ENCODE data around the gene TRIM32.

TRIM32 gene

DNA sequence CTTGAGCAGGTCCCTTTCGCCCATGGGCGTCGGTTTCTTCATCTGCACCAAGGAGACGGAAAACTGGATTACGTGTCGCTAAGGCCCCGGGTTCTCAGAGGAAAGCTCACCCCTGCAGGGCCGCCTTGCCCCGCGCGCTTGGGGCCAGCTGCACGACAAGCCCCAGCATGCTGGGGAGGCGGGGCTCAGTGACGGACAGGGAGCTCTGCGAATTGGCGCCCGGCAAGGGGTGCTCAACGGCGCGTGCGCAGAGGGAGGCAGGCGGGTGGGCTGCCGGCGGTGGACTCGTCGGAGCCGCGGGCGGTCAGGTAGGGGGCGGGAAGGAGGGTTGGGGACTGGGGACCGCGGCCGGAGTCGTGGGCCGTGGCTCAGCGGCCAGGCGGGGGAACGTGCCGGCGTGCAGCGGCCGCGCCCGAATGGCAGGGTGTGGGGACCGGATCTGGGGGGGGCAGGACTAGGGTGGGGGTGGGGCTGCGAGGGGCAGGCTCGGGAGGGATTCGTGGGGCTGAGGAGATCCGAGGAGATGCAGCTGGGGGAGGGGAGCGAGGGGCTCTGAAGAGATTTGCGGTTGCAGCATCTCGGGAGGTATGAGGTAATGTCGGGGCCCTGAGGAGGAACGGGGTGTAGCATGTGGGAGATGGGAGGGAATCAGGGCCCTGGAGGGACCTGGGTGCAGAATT is at the start of gene TRIM32:
TRIM32 (plus strand) TSS at position 232 of the 680 bp plus-strand sequence. CDS start 10,438 bp downstream, outside the sequence.
- peaks cover 46% of the 10 kb centered on the region for H3K4me1 Mint-ChIP-seq (ENCODE audit: low read depth)
- H3K9me3 Mint-ChIP-seq: peaks cover 5% of the 10 kb centered on the region
- peak within 1 kb of the TSS; percentile 86 for H3K27ac Mint-ChIP-seq
- peak within 1 kb of the TSS; percentile 92 for H3K4me3 Mint-ChIP-seq
- no peaks in the 10 kb centered on the region for H3K27me3 Mint-ChIP-seq (ENCODE audit: low read depth)
- peaks cover 4% of the 10 kb centered on the region for H3K36me3 Mint-ChIP-seq (ENCODE audit: low read depth)

DNA sequence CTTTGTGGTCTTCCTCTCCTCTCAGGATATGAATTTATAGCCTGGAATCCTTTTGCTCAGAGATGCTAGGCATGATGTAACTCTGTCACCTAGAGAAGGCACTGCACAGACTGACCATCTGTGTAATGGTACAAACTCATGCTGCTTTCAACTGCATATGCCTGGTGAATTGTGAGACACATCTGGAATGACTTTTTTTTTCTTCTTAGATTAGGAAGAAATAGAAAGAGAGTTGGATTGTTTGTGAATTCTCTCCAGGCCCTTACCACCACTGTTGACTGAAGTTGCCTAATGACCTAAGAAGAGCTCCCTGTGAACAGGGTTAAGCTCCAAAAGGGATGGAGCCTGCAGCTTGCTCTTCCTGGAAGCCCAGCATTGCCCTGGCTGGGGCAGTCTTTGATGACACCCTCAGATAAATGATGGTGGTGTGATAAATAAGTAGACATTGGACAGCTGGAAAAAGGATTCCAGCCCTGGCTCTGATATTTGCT is 47.8 kb upstream of the TRIM32 start:
- Mint-ChIP-seq H3K4me1 (ENCODE audit: low read depth) (no peaks in the 10 kb centered on the region), H3K9me3 (no peaks in the 10 kb centered on the region), H3K27ac (no peak overlapping the region), H3K36me3 (ENCODE audit: low read depth) (no peaks in the 10 kb centered on the region), H3K4me3 (no peak overlapping the region), H3K27me3 (ENCODE audit: low read depth) (no peaks in the 10 kb centered on the region)

GRCh38 chr9:116641292-116642059 is 45.6 kb upstream of the TRIM32 start:
- H3K4me1 Mint-ChIP-seq (ENCODE audit: low read depth): no peaks in the 10 kb centered on the region
- H3K4me3 Mint-ChIP-seq: no peak overlapping the region
- H3K36me3 Mint-ChIP-seq (ENCODE audit: low read depth): no peaks in the 10 kb centered on the region
- no peak overlapping the region for H3K27ac Mint-ChIP-seq
- no peaks in the 10 kb centered on the region for H3K27me3 Mint-ChIP-seq (ENCODE audit: low read depth)
- H3K9me3 Mint-ChIP-seq: no peaks in the 10 kb centered on the region

GRCh38 chr9:116643691-116644090 is 43.4 kb upstream of the TRIM32 start:
- Mint-ChIP-seq H3K4me3 (no peak overlapping the region), H3K9me3 (no peaks in the 10 kb centered on the region)

GRCh38 chr9:116644091-116644688 is 42.9 kb upstream of the TRIM32 start:
- H3K27ac Mint-ChIP-seq: no peak overlapping the region
- H3K4me1 Mint-ChIP-seq (ENCODE audit: low read depth): no peaks in the 10 kb centered on the region
- no peaks in the 10 kb centered on the region for H3K9me3 Mint-ChIP-seq
- H3K36me3 Mint-ChIP-seq (ENCODE audit: low read depth): no peaks in the 10 kb centered on the region
- no peak overlapping the region for H3K4me3 Mint-ChIP-seq
- H3K27me3 Mint-ChIP-seq (ENCODE audit: low read depth): no peaks in the 10 kb centered on the region

More at GRCh38 chr9:116643691-116644090, 43.4 kb upstream of the TRIM32 start:
- H3K27ac Mint-ChIP-seq: no peak overlapping the region
- H3K36me3 Mint-ChIP-seq (ENCODE audit: low read depth): no peaks in the 10 kb centered on the region
- H3K27me3 Mint-ChIP-seq (ENCODE audit: low read depth): no peaks in the 10 kb centered on the region
- H3K4me1 Mint-ChIP-seq (ENCODE audit: low read depth): no peaks in the 10 kb centered on the region

GRCh38 chr9:116646661-116647514 is 40.2 kb upstream of the TRIM32 start:
- Mint-ChIP-seq H3K27me3 (ENCODE audit: low read depth) (no peaks in the 10 kb centered on the region), H3K9me3 (no peaks in the 10 kb centered on the region), H3K36me3 (ENCODE audit: low read depth) (no peaks in the 10 kb centered on the region), H3K27ac (no peak overlapping the region), H3K4me3 (no peak overlapping the region), H3K4me1 (ENCODE audit: low read depth) (no peaks in the 10 kb centered on the region)

- Mint-ChIP-seq H3K36me3 (ENCODE audit: low read depth) (no peaks in the 10 kb centered on the region), H3K4me3 (no peak overlapping the region), H3K27ac (no peak overlapping the region), H3K9me3 (no peaks in the 10 kb centered on the region), H3K27me3 (ENCODE audit: low read depth) (no peaks in the 10 kb centered on the region), H3K4me1 (ENCODE audit: low read depth) (no peaks in the 10 kb centered on the region)
Observed at GRCh38 chr9:116647515-116647809, 39.6 kb upstream of the TRIM32 start.

- Mint-ChIP-seq H3K36me3 (ENCODE audit: low read depth) (no peaks in the 10 kb centered on the region), H3K27me3 (ENCODE audit: low read depth) (no peaks in the 10 kb centered on the region), H3K9me3 (no peaks in the 10 kb centered on the region), H3K4me3 (no peak overlapping the region), H3K4me1 (ENCODE audit: low read depth) (no peaks in the 10 kb centered on the region), H3K27ac (no peak overlapping the region)
Observed at GRCh38 chr9:116653348-116654058, 33.6 kb upstream of the TRIM32 start.

DNA sequence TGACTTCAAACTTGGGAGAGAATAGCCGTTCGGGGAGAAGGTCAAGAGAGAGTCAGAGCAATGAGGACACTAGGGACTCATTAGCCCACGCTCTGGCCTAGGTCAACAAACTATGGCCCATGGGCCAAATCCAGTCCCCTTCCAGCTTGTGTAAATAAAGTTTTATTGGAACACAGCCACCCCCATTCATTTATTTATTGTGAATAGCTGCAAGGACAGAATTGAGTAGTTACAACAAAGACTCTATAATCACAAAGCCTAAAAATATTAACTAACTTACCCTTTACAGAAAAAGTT is 33.1 kb upstream of the TRIM32 start:
- Mint-ChIP-seq H3K27me3 (ENCODE audit: low read depth) (no peaks in the 10 kb centered on the region), H3K36me3 (ENCODE audit: low read depth) (no peaks in the 10 kb centered on the region), H3K9me3 (no peaks in the 10 kb centered on the region), H3K4me1 (ENCODE audit: low read depth) (no peaks in the 10 kb centered on the region), H3K4me3 (no peak overlapping the region), H3K27ac (no peak overlapping the region)

DNA sequence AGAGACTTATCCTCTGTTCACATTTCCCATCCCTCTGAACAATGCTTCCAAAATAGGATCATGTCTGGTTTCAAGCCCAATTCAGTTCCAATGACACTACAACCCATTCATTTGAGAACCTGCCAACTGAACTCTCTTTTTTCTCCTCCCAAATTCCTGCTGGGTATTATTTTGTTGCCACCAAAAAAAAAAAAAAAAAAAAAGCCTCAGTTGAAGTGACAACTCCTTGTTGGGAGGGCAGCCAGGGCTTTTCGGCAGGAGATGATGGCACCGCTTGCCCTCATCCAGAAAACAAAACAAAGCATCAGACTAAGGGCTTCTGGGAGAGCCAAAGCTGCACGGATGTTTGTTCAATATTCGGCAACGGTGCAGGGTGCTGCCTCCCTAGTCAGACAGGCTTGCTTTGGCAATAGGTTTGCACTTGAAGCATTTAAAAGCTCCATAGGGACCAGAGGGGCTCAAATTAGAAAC is 30.6 kb upstream of the TRIM32 start:
- Mint-ChIP-seq H3K4me1 (ENCODE audit: low read depth) (no peaks in the 10 kb centered on the region), H3K27ac (no peak overlapping the region), H3K4me3 (no peak overlapping the region), H3K27me3 (ENCODE audit: low read depth) (no peaks in the 10 kb centered on the region), H3K36me3 (ENCODE audit: low read depth) (no peaks in the 10 kb centered on the region), H3K9me3 (no peaks in the 10 kb centered on the region)

DNA sequence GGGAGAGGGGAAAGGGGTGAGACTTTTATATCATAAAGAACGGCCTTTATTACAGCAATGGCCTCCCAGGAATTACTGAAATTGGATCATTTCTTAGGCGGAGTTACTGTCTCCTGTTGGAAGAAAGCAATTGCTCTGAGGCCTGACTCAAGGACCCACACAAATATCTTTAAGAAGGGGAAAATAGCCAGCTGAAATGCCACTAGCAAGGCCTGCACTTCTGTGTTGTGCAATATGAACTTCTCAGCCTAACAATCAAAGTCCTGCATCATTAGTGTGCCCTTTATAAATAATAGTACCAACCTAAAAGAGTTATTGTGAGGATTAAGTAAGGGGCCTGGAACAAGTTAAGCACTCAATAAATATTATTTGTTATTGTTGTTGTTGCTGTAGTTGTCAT is 30.1 kb upstream of the TRIM32 start:
- Mint-ChIP-seq H3K4me3 (no peak overlapping the region), H3K9me3 (no peaks in the 10 kb centered on the region), H3K36me3 (ENCODE audit: low read depth) (no peaks in the 10 kb centered on the region), H3K4me1 (ENCODE audit: low read depth) (no peaks in the 10 kb centered on the region), H3K27ac (no peak overlapping the region), H3K27me3 (ENCODE audit: low read depth) (no peaks in the 10 kb centered on the region)

- Mint-ChIP-seq H3K27ac (no peak overlapping the region), H3K4me1 (ENCODE audit: low read depth) (no peaks in the 10 kb centered on the region), H3K9me3 (no peaks in the 10 kb centered on the region), H3K36me3 (ENCODE audit: low read depth) (no peaks in the 10 kb centered on the region), H3K27me3 (ENCODE audit: low read depth) (no peaks in the 10 kb centered on the region), H3K4me3 (no peak overlapping the region)
Observed at GRCh38 chr9:116658265-116658664, 28.8 kb upstream of the TRIM32 start.

DNA sequence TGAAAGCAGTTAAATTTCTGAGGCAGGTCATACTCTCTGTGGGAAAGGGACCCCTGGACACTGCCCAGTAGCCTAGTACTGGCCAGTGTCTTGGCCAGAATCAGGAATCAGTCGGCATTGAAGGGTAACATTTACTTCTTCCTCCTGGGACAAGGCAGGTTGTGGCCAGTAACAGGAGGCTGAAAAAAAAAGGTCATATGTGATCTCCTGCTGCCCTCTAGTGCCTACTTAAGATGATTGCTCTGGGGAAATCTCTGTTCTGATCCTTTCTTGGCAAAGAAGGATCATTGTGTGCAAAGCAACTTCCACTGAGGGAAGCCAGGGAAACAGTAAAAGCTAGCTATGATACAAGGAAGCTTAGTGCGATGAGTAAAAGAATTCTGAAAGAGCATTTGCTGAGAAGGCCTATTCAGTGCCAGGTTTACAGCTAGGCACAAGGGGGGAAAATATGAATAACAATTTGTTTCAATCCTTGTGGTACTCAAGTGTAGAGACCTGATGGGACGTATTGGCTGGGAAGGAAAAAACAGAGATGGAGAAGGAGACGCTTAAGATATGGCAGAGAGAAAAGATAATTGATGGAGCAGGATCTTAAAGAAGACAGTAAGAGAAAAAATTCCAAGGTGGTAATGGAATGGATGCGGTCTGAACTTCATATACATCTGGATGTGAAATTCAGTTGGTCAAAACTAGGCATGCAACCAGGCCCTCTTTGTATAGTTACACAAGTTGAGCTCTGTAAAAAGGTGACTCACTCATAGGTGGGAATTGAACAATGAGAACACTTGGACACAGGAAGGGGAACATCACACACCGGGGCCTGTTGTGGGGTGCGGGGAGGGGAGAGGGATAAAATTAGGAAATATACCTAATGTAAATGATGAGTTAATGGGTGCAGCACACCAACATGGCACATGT is 25.8 kb upstream of the TRIM32 start:
- Mint-ChIP-seq H3K4me3 (no peak overlapping the region), H3K27me3 (ENCODE audit: low read depth) (no peaks in the 10 kb centered on the region), H3K36me3 (ENCODE audit: low read depth) (no peaks in the 10 kb centered on the region), H3K4me1 (ENCODE audit: low read depth) (no peaks in the 10 kb centered on the region), H3K27ac (no peak overlapping the region), H3K9me3 (no peaks in the 10 kb centered on the region)

Data from T-helper 1 cell treated with Interleukin-12 subunit alpha and Interleukin-12 subunit beta and Interleukin-4 antibody, amounts not matched to agents 30 μg/mL and 1 μg/mL, for 36 hours (primary cell).